CD4-positive, alpha-beta T cell treated with Interleukin-1 beta for 1 hour (primary cell): ENCODE results near the gene PYGO1.
"Not testable (repeated sequence)": the region's sequence is repeated elsewhere in the genome, so short reads cannot be mapped to it uniquely, and the experiment has no call there.

Experiments used
- DNase-seq, 2 donors: peaks; one replicate each; pipeline ENCODE4 v3.0.0-alpha.2; 2020 to 2022

PYGO1 gene

DNA sequence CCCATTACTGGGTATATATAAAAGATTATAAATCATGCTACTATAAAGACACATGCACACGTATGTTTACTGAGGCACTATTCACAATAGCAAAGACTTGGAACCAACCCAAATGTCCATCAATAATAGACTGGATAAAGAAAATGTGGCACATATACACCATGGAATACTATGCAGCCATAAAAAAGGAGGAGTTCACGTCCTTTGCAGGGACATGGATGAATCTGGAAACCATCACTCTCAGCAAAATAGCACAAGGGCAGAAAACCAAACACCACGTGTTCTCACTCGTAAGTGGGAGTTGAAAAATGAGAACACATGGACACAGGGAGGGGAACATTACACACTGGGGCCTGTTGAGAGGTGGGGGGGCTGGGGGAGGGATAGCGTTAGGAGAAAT lies 82.7 kb downstream of the PYGO1 start:
- not testable (repeated sequence) for DNase-seq

DNA sequence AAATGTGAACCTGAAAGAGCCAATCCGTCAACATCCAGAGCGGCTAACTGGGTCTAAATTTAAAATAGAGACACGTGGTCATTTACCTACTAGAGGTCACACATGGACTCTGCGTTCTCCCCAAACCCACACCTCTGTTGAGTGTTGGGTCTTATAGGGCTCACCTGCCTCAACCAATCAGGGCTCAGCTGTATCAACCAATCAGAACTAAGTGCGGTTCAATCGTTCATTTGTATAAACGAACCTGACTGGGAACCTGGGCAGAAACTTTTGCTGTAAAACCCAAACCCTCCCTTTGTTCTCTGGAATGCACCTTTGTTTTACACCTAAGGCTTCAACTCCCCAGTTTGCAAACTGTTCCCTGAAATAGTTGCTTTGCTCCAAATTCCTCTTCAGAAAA lies 89.0 kb downstream of the PYGO1 start:
- no peak for DNase-seq

DNA sequence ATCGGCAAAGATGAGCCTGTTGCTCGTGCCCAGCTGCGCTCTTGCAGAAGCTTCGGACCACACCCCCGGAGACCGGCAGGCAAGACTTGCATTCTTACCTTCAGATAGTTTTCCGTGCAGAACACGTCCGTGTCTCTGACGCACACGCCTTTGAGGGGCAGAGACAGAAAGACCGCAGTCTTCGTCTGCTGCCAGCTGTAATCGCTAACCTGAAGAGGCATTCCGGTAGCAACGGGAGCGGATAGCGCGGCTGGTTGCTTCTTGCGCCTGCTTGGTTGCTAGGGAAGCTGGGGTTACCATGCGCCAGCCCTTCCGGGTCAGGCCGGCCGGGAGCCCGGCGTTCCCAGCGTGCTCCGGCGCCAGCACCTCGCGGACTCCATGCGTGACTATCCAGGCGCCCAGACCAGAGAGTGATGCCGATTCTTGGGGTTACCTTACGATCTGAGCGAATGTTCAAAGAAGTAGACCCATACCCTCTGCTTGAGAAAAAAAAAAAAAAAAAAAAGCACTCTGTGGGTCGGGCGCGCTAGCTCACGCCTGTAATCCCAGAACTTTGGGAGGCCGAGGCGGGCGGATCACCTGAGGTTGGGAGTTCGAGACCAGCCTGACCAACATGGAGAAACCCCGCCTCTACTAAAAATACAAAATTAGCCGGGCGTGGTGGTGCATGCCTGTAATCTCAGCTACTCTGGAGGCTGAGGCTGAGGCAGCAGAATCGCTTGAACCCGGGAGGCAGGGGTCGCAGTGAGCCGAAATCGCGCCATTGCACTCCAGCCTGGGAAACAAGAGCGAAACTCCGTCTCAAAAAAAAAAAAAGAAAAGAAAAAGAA lies 89.8 kb downstream of the PYGO1 start:
- peak; percentile 66 to 76 for DNase-seq

DNA sequence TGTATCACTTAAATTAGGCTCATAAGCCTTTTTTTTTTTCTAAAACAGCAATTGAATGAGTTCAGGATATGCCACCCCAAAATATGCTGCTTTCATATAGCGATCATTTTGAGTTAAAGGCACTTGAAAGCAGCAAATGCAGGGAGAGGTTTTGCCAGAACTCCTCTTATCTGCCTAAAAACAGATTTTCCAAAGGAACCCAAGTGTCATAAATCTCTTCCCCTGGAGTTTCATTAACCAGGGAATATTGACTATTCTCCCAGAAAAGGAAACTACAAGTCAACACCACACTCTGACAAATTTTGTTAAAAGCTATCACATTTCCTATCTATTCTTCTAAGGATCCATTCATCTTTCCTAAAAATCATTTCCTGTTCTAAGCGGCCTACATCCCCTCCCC lies 91.4 kb downstream of the PYGO1 start:
- DNase-seq, result no peak

DNA sequence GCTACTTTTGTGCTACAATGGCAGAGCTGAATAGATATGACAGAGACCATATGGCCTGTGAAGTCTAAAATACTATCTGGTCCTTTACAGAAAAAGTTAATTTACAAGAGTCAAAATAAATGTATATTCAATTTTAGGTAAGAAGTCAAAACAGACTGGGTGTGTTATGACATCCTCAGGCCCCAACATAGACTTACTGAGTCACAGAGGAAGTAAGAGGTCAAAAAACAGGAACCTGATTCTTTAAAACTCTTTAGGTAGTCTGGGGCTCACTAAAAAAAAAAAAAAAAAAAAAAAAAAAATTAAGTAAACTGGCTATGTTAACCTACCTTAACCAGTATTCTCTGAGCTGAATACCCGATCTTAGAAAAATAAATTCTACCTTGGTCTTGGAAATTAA lies 93.2 kb downstream of the PYGO1 start:
- DNase-seq, result peak in 1 of 2 donors; percentile 5

DNA sequence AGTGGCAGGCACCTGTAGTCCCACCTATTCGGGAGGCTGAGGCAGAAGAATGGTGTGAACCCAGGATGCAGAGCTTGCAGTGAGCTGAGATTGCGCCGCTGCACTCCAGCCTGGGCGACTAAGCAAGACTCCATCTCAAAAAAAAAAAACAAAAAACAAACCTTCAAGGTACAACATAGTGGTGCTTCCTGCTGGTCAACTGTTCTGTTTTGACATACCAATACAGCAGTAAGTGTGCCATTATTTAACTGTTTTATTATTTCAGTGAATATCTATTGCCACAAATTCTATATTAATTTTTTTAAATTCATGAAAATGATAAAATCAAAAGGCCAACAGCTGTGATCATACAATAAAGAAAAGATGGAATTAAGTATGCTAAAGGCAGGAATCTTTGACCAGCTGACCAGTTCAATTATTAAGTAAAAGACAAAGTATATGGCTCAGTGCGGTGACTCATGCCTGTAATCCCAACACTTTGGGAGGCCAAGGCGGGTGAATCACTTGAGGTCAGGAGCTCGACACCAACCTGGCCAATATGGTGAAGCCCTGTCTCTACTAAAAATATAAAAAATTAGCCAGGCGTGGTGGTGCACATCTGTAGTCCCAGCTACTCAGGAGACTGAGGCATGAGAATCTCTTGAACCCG lies 99.1 kb downstream of the PYGO1 start:
- not testable (repeated sequence) for DNase-seq
